ENCODE data around the gene IQCE.

IQCE gene

DNA sequence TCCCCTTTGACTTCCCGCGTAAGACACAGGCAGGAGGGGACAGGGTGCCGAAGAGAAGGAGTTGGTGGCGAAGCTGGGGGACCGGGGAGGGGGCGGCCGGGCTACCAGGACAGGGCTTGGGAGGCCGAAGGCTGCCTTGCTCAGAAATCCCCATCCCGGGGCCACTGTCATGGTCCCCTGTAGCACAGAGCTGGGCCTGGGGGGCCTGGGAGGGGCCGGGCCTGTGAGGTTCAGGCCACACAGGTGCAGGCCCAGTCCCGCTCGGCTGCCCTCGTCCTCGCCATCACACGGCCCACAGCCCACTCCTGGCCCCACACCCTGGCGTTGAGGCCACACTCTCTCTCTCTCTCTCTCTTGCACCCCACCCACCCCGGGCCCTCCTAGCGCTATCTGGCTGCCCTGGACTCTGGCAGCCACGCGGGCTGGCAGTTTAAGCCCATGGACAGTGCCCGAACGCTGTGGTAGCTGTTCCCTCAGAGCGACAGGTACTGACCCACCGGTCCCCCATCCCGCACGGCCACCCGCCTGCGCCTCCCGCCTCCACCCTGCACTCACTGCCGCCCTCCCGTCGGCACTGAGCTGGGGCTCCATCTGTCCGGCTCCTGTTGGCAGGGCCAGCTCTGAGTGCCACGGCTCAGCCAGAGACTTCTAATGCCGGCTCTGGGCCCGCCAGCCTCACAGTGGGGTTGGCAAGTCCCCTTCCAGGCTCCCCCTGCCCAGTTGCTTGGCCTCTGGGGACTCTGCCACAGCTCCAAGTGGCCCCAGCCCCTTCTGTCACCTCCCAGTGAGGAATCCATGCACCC, 101.0 kb downstream of the IQCE start:
- H3K4me1 ChIP-seq (ENCODE audit: control insufficient read depth, insufficient read depth, low read length) = no peaks in the 10 kb centered on the region
- no peak overlapping the region for H3K27ac ChIP-seq (ENCODE audit: insufficient read depth, low read depth, low read length, poor library complexity, severe bottlenecking)
- 92 to 93% methylated on average over 36 of the region's 36 CpGs for WGBS, 2 experiments
- no peaks in the 10 kb centered on the region for H3K27me3 ChIP-seq (ENCODE audit: control insufficient read depth, insufficient read depth, low read length, poor library complexity, severe bottlenecking)
- no peak overlapping the region for H3K4me3 ChIP-seq (ENCODE audit: insufficient read depth, low read depth, low read length)
- H3K9me3 ChIP-seq (ENCODE audit: control insufficient read depth, low read length) = no peaks in the 10 kb centered on the region
- peaks cover 13% of the 10 kb centered on the region for H3K36me3 ChIP-seq (ENCODE audit: control insufficient read depth, insufficient read depth, low read length)

DNA sequence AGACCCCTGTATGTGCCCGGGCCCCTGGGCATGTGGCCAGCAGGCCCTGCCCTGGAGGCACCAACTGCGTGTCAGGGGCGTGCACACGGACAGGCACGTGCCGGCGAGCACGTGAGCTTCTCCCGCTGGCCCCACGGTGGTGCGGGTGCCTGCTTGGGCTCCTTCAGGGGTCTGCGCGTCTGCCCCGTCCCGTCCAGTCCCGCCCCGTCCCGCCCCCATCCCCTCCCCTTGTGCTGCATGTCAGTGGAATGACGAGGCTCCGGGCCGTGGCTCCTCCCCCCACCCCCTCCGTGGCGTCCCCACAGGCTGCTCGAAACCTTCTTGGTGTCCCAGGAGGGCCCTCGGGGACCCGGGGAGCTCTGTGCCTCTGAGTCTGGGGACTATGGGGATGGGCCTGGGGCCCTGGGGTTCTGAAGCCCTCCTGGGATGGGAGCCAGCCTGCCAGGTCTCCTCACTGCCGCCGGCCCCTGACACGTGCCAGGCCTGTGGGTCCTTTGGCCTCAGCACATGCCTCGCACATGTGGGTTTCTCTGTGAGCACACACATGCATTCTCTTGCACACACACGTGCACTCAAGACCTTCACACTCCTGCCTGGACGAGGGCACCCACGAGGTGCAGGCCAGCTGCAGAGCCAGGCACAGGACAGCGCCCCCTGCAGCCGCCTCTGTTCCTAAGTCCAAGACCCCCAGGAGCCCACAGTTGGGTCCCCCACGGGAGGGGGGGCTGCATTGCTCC, 101.7 kb downstream of the IQCE start:
- Histone ChIP-seq H3K27me3 (ENCODE audit: control insufficient read depth, insufficient read depth, low read length, poor library complexity, severe bottlenecking) (no peaks in the 10 kb centered on the region), H3K36me3 (ENCODE audit: control insufficient read depth, insufficient read depth, low read length) (peaks cover 13% of the 10 kb centered on the region), H3K4me1 (ENCODE audit: control insufficient read depth, insufficient read depth, low read length) (no peaks in the 10 kb centered on the region), H3K4me3 (ENCODE audit: insufficient read depth, low read depth, low read length) (no peak overlapping the region), H3K27ac (ENCODE audit: insufficient read depth, low read depth, low read length, poor library complexity, severe bottlenecking) (no peak overlapping the region), H3K9me3 (ENCODE audit: control insufficient read depth, low read length) (no peaks in the 10 kb centered on the region)
- 93% methylated on average over 35 to 36 of the region's 36 CpGs for WGBS, 2 experiments

DNA sequence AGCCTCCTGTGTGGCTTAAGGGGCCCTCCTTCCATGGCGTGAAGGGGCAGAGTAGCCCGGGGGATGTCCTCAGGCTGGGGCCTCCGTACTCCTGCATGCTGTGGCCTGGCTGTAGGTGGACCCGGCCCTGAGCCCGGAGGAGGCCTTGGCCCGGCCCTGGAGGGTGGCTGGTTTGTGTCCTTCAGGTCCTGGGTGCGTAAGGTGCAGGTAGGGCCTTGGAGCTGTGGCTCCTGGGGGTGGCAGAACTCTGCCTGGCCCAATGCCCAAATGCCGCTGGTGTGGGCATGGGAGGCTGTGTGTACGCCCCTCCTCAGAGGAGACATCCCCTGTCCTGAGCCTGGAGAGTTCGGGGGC, 102.3 kb downstream of the IQCE start:
- Histone ChIP-seq H3K9me3 (ENCODE audit: control insufficient read depth, low read length) (no peaks in the 10 kb centered on the region), H3K4me1 (ENCODE audit: control insufficient read depth, insufficient read depth, low read length) (no peaks in the 10 kb centered on the region), H3K27me3 (ENCODE audit: control insufficient read depth, insufficient read depth, low read length, poor library complexity, severe bottlenecking) (no peaks in the 10 kb centered on the region), H3K36me3 (ENCODE audit: control insufficient read depth, insufficient read depth, low read length) (peaks cover 13% of the 10 kb centered on the region), H3K27ac (ENCODE audit: insufficient read depth, low read depth, low read length, poor library complexity, severe bottlenecking) (no peak overlapping the region), H3K4me3 (ENCODE audit: insufficient read depth, low read depth, low read length) (no peak overlapping the region)
- WGBS, 2 experiments = 93 to 95% methylated on average over 10 of the region's 10 CpGs

DNA sequence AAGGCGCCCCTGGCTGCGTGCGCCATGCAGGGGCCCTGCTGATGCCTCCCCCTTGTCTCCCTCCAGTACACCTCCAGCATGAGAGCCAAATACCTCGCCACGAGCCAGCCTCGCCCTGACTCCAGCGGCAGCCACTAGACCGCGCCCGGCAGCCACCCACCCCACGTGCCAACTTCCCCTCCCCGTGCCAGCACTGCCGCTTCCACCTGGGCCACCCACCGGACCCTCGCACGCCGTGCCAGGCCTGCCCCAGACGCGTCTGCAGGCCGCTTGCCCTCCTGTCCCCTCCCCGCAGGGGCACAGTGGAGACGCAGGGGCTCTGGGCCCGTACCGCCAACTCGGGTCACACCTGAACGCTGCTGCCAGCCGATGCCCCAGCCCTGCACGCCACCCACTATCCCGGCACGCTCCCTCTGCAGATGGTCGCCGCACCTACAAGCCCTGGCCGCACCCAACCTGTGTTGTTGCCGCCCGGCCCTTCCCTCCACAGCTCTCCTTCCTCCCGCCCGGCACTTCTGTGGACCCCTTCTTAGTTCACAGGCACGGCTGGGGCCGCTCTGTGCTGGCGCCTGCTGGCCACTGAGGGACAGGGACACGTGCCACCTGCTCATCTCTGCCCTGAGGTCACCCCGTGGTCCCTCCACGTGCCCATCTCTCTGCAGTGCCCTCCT, 103.0 kb downstream of the IQCE start:
- H3K27me3 ChIP-seq (ENCODE audit: control insufficient read depth, insufficient read depth, low read length, poor library complexity, severe bottlenecking) = no peaks in the 10 kb centered on the region
- no peak overlapping the region for H3K27ac ChIP-seq (ENCODE audit: insufficient read depth, low read depth, low read length, poor library complexity, severe bottlenecking)
- peaks cover 11% of the 10 kb centered on the region for H3K36me3 ChIP-seq (ENCODE audit: control insufficient read depth, insufficient read depth, low read length)
- no peaks in the 10 kb centered on the region for H3K9me3 ChIP-seq (ENCODE audit: control insufficient read depth, low read length)
- no peaks in the 10 kb centered on the region for H3K4me1 ChIP-seq (ENCODE audit: control insufficient read depth, insufficient read depth, low read length)
- no peak overlapping the region for H3K4me3 ChIP-seq (ENCODE audit: insufficient read depth, low read depth, low read length)
- WGBS, 2 experiments = 94% methylated on average over 43 of the region's 43 CpGs

DNA sequence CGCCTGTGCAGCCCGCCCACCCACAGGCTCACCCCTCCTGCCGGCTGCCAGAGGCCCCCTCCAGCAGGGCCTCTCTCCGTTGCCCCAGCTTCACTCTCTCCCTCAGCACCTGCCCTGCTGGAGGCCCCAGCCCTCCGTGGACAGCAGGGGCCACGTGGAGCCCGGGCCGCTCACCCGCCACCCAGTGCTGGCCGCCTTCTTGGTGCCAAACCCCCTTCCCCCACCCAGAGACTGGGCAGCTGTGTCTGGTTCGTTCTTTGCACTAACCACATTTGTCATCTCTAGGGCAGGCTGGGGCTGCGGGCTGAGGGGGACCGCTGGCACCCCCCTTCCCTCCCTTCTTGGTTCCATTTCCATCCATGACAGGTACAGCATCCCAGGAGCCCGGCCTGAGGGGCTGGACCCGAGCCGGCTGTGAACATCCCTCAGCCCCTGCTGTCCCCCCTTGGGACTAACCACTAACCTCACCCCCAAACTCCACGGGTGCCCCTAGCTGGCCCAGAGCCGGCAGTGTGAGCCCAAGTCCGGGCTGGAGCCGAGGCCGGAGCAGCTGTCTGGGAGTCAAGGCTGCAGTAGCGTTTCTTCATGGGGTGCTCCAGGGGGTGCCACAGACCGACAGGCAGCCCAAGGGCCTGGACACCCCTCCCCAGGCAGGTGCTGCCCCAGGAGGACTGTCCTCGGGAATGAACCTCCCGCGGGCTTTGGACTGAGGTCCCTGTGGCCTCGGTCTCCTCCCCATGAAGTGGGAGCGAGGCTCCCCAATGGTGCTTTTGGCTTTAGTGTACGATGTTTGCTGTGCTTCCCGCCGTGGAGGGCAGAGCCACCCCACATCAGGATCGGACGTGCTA, 103.7 kb downstream of the IQCE start:
- H3K36me3 ChIP-seq (ENCODE audit: control insufficient read depth, insufficient read depth, low read length) = peaks cover 7% of the 10 kb centered on the region
- H3K4me3 ChIP-seq (ENCODE audit: insufficient read depth, low read depth, low read length) = no peak overlapping the region
- no peaks in the 10 kb centered on the region for H3K9me3 ChIP-seq (ENCODE audit: control insufficient read depth, low read length)
- no peaks in the 10 kb centered on the region for H3K4me1 ChIP-seq (ENCODE audit: control insufficient read depth, insufficient read depth, low read length)
- no peak overlapping the region for H3K27ac ChIP-seq (ENCODE audit: insufficient read depth, low read depth, low read length, poor library complexity, severe bottlenecking)
- WGBS, 2 experiments = 93 to 94% methylated on average over 33 of the region's 33 CpGs
- H3K27me3 ChIP-seq (ENCODE audit: control insufficient read depth, insufficient read depth, low read length, poor library complexity, severe bottlenecking) = no peaks in the 10 kb centered on the region

DNA sequence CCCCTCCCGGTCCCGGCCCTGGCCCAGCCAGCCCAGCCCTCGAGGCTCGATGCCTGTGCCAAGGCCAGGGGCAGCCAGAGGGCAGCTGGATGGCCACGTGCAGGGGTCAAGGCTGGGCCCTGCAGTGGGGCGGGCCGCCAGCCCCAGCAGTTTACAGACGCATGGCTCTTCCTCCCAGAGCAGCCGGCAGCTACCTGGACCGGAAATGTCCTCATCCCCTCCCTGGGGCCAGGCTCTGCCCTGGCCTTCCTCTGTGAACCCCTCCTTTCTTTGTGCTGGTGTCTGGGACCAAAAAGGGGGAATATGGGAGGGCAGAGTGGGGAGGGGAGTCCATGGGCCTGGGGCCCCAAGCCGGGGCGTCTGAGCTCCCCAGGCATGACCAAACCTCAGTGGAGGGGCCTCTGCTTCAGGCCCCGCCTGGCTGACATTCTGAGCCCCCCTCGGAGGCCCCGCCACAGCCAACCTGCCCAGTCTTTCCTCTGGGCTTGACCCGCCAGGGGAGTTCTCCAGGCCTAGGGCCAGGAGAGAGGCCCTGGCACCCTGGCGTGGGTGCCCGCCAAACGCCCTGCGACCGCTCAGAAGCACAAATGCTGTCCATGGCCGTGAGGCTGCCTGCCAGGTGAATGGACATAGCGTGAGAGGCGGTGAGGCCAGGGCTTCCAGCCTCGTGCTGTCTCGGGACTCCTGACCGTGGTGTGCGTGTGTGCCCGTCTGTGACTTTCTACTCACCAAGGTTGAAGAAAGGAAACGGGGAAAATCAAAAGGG, 104.5 kb downstream of the IQCE start:
- Histone ChIP-seq H3K4me3 (ENCODE audit: insufficient read depth, low read depth, low read length) (no peak overlapping the region), H3K27ac (ENCODE audit: insufficient read depth, low read depth, low read length, poor library complexity, severe bottlenecking) (no peak overlapping the region), H3K36me3 (ENCODE audit: control insufficient read depth, insufficient read depth, low read length) (peaks cover 2% of the 10 kb centered on the region), H3K27me3 (ENCODE audit: control insufficient read depth, insufficient read depth, low read length, poor library complexity, severe bottlenecking) (no peaks in the 10 kb centered on the region), H3K4me1 (ENCODE audit: control insufficient read depth, insufficient read depth, low read length) (no peaks in the 10 kb centered on the region), H3K9me3 (ENCODE audit: control insufficient read depth, low read length) (no peaks in the 10 kb centered on the region)
- WGBS, 2 experiments = 91% methylated on average over 30 of the region's 30 CpGs

DNA sequence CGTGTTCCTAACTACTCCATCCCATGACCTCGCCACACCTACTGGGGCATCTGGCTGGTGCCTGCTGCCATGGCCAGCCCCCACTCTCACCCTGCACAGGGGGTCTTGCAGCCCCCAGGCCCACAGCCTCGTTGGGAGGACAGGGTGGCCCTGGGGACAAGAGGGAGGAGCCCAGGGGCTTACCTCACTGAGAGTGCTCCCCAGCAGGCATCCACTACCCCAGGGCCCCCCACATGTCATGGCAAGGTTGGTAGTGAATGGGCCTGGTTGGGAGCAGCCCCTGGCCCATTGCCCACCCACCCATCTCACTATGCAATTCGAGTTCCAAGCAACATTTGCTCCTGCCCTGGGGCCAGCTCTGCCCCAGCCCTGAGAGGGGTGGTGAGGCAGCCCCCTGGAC, 105.2 kb downstream of the IQCE start:
- no peak overlapping the region for H3K4me3 ChIP-seq (ENCODE audit: insufficient read depth, low read depth, low read length)
- H3K36me3 ChIP-seq (ENCODE audit: control insufficient read depth, insufficient read depth, low read length) = no peaks in the 10 kb centered on the region
- H3K27me3 ChIP-seq (ENCODE audit: control insufficient read depth, insufficient read depth, low read length, poor library complexity, severe bottlenecking) = no peaks in the 10 kb centered on the region
- H3K27ac ChIP-seq (ENCODE audit: insufficient read depth, low read depth, low read length, poor library complexity, severe bottlenecking) = no peak overlapping the region
- no peaks in the 10 kb centered on the region for H3K4me1 ChIP-seq (ENCODE audit: control insufficient read depth, insufficient read depth, low read length)
- WGBS, 2 experiments = 84 to 85% methylated on average over 4 of the region's 4 CpGs
- no peaks in the 10 kb centered on the region for H3K9me3 ChIP-seq (ENCODE audit: control insufficient read depth, low read length)

Data from ectodermal cell (in vitro differentiated cells).